DOHH2 (cell line): ENCODE measurements around the gene WDR91.

Source experiments
- H3F3A ChIP-seq: fragments of 200-600 bp; sonication (generic), shearing (Covaris generic); 2 replicates; pipeline ENCODE4 v1.6.0; 2016; ENCODE audit warnings: antibody characterized with exemption, mild to moderate bottlenecking; ENCODE audit not compliant: control insufficient read depth, insufficient read depth
- H3K27ac ChIP-seq: fragments of 200-600 bp; sonication (generic); 2 replicates; pipeline ENCODE4 v1.5.1; 2014; ENCODE audit warnings: low read depth, mild to moderate bottlenecking, low read length, moderate library complexity
- H3K27me3 ChIP-seq: fragments of 200-600 bp; sonication (generic); 2 replicates; pipeline ENCODE4 v1.6.1; 2014; ENCODE audit warnings: mild to moderate bottlenecking, low read length, mixed read lengths; ENCODE audit not compliant: control insufficient read depth
- H3K36me3 ChIP-seq: fragments of 200-600 bp; sonication (generic); 2 replicates; pipeline ENCODE4 v1.6.1; 2014; ENCODE audit warnings: mild to moderate bottlenecking, low read length, moderate library complexity, mixed read lengths; ENCODE audit not compliant: control insufficient read depth
- H3K4me1 ChIP-seq: fragments of 200-600 bp; sonication (generic); 2 replicates; pipeline ENCODE4 v1.6.1; 2014; ENCODE audit warnings: mild to moderate bottlenecking, low read length, mixed read lengths; ENCODE audit not compliant: control insufficient read depth
- H3K4me2 ChIP-seq: fragments of 200-600 bp; sonication (generic); 2 replicates; pipeline ENCODE4 v1.6.0; 2014; ENCODE audit warnings: mild to moderate bottlenecking, low read length, moderate library complexity
- H3K4me3 ChIP-seq: fragments of 200-600 bp; sonication (generic); 2 replicates; pipeline ENCODE4 v1.5.1; 2014; ENCODE audit warnings: mild to moderate bottlenecking, low read length, mixed read lengths
- H3K79me2 ChIP-seq: fragments of 200-600 bp; sonication (generic); 2 replicates; pipeline ENCODE4 v1.6.1; 2014; ENCODE audit warnings: mild to moderate bottlenecking, low read length, mixed read lengths; ENCODE audit not compliant: control insufficient read depth
- H3K9me2 ChIP-seq: fragments of 200-600 bp; sonication (generic); replicated peaks from 2 replicates; pipeline ENCODE4 v1.6.1; 2014; ENCODE audit warnings: mild to moderate bottlenecking, low read length, mixed read lengths; ENCODE audit not compliant: control insufficient read depth
- H3K9me3 ChIP-seq: fragments of 200-600 bp; sonication (generic); 2 replicates; pipeline ENCODE4 v1.6.1; 2014; ENCODE audit warnings: antibody characterized with exemption, low read length, mixed read lengths; ENCODE audit not compliant: control insufficient read depth, insufficient read depth
- H4K20me1 ChIP-seq: fragments of 200-600 bp; sonication (generic); 2 replicates; pipeline ENCODE4 v1.6.0; 2014; ENCODE audit warnings: low read depth, mild to moderate bottlenecking, antibody characterized with exemption, low read length, moderate library complexity; ENCODE audit not compliant: control insufficient read depth, insufficient read depth
- EZH2phosphoT487 ChIP-seq: fragments of 200-600 bp; sonication (generic); IDR thresholded peaks from 2 replicates; pipeline ENCODE4 v1.6.1; 2017; ENCODE audit warnings: borderline replicate concordance, mild to moderate bottlenecking, antibody characterized with exemption, low read length, moderate library complexity, mixed read lengths
- TF ChIP-seq, protein P1 (sequence below): fragments of 200-600 bp; sonication (generic); IDR thresholded peaks from one replicate; pipeline ENCODE4 v1.5.1; 2014; ENCODE audit warnings: antibody characterized with exemption, mild to moderate bottlenecking, low read depth, low read length; ENCODE audit not compliant: poor library complexity, severe bottlenecking

The WDR91 gene

DNA sequence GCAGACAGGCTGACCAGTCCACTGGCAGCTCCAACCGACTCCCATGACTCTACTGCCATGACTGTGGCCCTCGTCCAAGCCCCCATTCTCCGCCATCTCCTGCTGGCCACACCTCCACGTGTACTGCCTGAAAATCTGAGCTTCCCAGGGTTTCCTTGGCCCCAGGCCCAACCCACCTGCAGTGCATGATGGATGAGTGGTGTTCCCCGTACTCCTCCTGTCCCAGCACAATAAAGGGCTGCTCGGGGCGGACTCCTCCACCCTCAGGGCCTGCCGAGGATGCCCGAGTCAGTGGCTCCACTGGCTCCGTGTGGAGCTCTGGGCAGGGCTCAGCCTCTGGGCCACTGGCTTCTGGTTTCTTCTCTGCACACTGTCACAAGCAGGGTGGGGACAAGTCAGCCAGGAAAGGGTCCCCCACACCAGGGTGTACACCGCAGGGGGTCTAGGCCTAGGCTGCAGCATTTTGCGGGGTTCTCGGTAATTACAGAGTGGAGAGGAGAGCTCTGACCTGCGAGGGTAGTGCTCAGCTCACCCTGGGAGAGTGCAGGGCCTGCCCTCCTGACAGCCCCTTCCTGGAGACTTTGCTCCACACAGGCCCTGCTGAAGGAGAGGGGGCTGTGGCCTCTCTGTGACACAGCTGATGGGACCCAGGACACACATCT is 15.2 kb downstream of the WDR91 start:
- Histone ChIP-seq H3K27ac (no peak overlapping the region), H3K9me2 (no peaks in the 10 kb centered on the region), H3K27me3 (no peaks in the 10 kb centered on the region), H4K20me1 (no peaks in the 10 kb centered on the region), H3K36me3 (peaks cover 41% of the 10 kb centered on the region), H3K79me2 (no peaks in the 10 kb centered on the region), H3K4me2 (no peak overlapping the region), H3K4me1 (no peaks in the 10 kb centered on the region), H3K9me3 (no peaks in the 10 kb centered on the region), H3F3A (no peaks in the 10 kb centered on the region), H3K4me3 (no peak overlapping the region)
- TF ChIP-seq, protein P1, sequence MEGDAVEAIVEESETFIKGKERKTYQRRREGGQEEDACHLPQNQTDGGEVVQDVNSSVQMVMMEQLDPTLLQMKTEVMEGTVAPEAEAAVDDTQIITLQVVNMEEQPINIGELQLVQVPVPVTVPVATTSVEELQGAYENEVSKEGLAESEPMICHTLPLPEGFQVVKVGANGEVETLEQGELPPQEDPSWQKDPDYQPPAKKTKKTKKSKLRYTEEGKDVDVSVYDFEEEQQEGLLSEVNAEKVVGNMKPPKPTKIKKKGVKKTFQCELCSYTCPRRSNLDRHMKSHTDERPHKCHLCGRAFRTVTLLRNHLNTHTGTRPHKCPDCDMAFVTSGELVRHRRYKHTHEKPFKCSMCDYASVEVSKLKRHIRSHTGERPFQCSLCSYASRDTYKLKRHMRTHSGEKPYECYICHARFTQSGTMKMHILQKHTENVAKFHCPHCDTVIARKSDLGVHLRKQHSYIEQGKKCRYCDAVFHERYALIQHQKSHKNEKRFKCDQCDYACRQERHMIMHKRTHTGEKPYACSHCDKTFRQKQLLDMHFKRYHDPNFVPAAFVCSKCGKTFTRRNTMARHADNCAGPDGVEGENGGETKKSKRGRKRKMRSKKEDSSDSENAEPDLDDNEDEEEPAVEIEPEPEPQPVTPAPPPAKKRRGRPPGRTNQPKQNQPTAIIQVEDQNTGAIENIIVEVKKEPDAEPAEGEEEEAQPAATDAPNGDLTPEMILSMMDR = no peak
- no peak for TF ChIP-seq EZH2phosphoT487

DNA sequence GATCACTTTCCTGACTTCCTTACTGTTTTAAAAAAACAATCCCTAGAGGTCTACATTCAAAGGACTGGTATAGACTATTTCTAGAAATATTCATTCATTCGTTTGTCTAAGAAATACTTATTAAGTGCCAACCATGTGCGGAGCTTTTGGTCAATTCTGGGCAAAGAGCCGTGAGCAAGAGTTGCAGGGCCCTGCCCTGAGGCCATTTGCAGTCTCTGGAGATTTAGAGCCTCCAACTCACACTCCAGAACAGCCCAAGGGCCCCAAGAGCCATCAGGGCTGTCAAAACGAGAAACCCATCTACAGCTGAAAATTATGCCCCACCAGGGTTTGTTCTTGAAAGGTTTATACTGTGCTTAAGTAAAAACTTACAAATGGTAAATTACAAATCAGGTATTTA is 16.2 kb downstream of the WDR91 start:
- Histone ChIP-seq H3K9me3 (no peaks in the 10 kb centered on the region), H3K36me3 (peaks cover 38% of the 10 kb centered on the region)

DNA sequence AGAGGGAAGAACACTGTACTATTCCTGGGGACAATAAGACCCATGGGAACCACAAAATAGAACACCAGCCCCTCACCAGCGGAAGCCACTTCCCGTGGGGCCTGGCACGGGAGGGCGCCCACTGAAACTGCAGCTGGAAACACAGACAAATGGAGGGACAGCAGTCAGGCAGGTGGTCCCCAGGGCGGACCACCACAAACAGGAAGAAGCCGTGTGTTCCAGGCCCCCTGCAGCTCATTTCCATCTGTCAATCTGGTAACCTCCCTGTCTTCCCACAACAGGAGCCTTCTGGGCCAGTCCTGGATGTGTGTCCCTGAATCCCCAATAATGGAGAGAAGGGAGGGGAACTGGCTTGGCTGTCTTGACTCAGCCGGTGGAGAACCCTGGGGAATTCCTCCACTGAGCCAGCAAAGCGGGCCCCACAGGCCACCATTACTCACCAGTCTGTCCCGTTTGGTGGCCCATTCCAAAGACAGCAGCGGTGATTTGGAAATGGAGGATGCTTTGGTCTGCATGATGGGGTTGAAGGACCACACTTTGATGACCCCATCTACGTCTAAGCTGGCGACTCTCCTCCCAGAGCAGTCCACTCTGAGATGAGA is 16.7 kb downstream of the WDR91 start:
- H3K4me2 ChIP-seq = no peak overlapping the region
- TF ChIP-seq, protein P1 = no peak
- no peak for TF ChIP-seq EZH2phosphoT487

More for the DNA sequence above, 16.2 kb downstream of the WDR91 start:
- no peak overlapping the region for H3K4me2 ChIP-seq
- no peaks in the 10 kb centered on the region for H3K27me3 ChIP-seq
- H3F3A ChIP-seq = no peaks in the 10 kb centered on the region
- no peaks in the 10 kb centered on the region for H3K4me1 ChIP-seq
- H3K79me2 ChIP-seq = no peaks in the 10 kb centered on the region
- no peak overlapping the region for H3K27ac ChIP-seq
- H4K20me1 ChIP-seq = no peaks in the 10 kb centered on the region
- no peaks in the 10 kb centered on the region for H3K9me2 ChIP-seq
- H3K4me3 ChIP-seq = no peak overlapping the region
- no peak for TF ChIP-seq EZH2phosphoT487
- TF ChIP-seq, protein P1 = no peak

More for the DNA sequence above, 16.7 kb downstream of the WDR91 start:
- no peaks in the 10 kb centered on the region for H3K79me2 ChIP-seq
- H3K36me3 ChIP-seq = peaks cover 36% of the 10 kb centered on the region
- H3F3A ChIP-seq = no peaks in the 10 kb centered on the region
- no peaks in the 10 kb centered on the region for H3K27me3 ChIP-seq
- H3K4me1 ChIP-seq = no peaks in the 10 kb centered on the region
- H3K27ac ChIP-seq = no peak overlapping the region
- H3K9me2 ChIP-seq = no peaks in the 10 kb centered on the region
- H4K20me1 ChIP-seq = no peaks in the 10 kb centered on the region
- no peak overlapping the region for H3K4me3 ChIP-seq
- no peaks in the 10 kb centered on the region for H3K9me3 ChIP-seq
